GM18502 (cell line): Measurements from ENCODE around the gene COMMD10.
"Not testable (repeated sequence)": the region's sequence is repeated elsewhere in the genome, so short reads cannot be mapped to it uniquely, and the experiment has no call there.

Experiments
- ATAC-seq: cut with Tn5 transposase; IDR thresholded peaks from one replicate; pipeline ENCODE4 v1.9.1; 2021; ENCODE audit warnings: mild to moderate bottlenecking; ENCODE audit not compliant: unreplicated experiment, poor library complexity

Gene COMMD10

GRCh38 chr5:116084871-116085715 lies at the start of gene COMMD10:
COMMD10 (plus strand) TSS chr5:116085025.
- ATAC-seq: peak; percentile 90

DNA sequence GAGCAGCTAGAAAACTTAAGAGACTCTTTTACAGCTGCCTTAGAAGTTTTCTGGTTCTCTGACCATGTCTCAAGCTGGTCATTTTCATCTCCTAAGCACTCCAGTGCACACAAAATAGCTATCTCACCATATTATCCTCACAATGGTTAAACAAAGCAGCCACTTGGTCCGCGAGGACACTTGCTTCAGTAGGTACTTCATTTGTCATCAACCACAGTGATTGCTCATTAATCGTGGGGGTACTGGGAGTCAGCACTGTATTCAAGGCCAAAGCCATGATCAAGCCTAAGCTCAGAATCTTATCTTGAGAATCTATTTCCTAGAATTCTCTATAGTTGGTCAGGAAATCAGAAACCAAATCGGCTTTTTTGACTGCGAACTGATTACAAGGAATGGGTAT lies 49.7 kb upstream of the COMMD10 start:
- ATAC-seq: no peak

DNA sequence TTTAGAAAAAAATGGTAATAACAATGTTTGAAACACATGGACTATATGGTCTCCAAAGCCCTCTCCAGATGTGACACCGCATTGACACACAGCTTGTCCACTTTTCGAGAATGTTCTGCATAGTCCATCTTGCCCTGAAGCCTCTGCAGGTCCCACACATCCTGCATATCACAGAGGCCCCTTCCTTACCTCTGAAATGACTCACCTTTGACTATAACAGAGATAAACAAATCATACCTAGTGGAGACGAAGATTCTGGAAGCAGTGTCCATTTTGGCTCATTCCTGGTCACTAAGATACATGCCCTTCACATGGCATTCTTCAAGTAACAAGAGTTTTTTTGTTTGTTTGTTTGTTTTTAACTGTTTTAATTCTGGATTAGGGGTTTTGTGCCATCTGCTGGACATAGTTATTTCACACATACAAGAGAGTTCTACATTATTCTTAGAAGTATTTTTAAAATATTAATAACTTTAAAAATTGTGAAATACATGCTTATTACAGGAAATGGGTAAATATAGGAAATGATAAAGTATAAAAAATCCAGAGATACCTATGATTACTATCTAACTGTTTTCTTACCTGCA lies 47.5 kb upstream of the COMMD10 start:
- no peak for ATAC-seq

DNA sequence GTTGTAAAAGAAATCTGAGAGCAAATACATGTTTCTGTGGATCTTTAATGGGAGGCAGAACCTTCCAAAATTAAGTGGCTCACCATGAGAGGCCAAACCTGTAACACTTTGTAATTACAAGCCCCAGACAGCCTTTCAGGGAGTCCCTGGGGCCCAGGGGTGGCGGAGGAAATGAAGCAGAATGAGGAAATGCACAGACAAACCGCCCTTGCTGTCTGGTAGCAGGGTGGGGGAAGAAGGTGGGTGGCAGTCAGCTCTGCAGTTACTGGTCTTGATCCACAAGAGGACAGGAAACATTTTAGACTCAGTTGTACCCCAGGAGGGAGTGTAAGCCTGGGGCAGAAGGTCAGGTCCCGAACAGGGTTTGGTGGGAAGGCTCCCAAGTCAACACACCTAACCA lies 46.0 kb upstream of the COMMD10 start:
- peak; percentile 82 for ATAC-seq

- ATAC-seq: no peak
These were observed 42.5 kb upstream of the COMMD10 start for GRCh38 chr5:116042375-116042774.

DNA sequence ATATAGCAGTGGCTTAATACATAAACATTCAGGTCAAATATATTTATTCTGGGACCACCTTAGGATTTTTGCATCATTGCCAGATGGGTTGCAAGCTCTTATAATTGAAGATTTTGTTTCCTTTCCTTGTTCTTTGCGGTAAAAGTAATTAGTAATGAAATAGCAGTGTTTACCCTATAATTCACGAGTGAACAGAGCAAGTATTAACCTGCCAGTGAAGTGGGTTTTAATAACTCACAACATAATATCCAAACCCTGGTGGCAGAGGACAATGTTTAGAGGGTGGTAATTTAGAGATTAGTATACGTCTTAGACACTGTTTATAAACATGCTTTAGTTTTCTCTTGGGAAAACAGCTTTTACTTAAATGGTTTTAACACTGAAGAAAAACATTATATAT lies 40.8 kb upstream of the COMMD10 start:
- no peak for ATAC-seq

- no peak for ATAC-seq
These were observed 39.0 kb upstream of the COMMD10 start for GRCh38 chr5:116045821-116046220.

DNA sequence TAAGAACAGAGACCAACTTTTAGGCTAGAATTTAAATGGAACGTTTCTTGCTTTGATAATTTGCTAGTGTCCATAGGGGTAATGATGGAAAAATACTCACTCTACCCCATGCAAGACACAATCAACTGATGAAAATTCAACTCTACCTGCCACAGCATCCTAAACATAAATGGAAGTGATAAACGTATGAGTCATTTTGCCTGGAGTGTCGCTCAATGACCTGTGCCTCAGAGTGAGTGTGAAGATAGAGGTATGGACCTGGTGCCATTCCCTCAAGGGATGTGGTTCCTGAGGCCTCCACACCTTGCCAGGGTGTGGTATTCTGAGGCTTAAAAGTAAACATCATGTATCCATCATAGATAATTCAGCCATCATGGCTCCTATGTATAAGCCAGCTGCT lies 38.6 kb upstream of the COMMD10 start:
- no peak for ATAC-seq

DNA sequence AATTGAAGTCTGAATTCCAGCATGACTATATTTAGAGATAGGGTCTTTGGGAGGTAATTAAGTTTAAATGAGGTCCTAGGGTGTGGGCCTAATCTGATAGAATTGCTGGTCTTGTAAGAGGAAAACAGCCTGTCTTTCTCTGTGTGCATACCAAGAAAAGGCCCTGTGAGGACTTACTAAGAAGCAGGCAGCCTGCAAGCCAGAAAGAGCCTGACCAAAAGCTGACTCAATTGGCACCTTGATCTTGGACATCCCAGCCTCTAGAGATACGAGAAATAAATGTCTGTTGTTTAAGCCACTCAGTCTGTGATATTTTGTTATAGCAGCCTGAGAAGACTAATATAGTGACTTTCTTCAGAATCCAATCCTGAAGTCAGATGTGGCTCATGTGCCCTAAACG lies 38.0 kb upstream of the COMMD10 start:
- no peak for ATAC-seq

DNA sequence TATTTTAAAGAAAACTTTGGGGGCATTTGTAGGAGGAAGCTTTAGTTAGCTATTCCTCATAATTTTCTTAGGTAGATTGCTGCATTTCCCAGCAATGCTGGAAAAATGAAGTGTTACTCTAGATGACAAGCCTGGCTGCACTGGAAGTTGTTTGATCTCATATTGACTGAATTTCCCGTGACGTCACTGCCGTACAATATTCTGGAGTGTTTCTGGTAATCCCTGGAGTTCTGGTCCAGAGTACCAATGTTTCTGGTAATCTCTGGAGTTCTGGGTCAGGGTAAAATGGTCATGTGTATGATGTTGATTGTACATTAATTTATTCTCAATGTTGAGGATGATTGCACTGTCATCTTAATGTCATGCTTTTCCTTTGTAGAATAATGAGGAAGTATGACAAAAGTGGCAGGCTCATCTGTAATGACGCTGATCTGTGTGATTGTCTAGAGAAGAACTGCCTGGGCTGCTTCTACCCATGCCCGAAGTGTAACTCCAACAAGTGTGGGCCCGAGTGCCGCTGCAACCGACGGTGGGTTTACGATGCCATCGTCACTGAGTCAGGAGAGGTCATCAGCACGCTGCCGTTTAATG lies 26.4 kb upstream of the COMMD10 start:
- no peak for ATAC-seq

DNA sequence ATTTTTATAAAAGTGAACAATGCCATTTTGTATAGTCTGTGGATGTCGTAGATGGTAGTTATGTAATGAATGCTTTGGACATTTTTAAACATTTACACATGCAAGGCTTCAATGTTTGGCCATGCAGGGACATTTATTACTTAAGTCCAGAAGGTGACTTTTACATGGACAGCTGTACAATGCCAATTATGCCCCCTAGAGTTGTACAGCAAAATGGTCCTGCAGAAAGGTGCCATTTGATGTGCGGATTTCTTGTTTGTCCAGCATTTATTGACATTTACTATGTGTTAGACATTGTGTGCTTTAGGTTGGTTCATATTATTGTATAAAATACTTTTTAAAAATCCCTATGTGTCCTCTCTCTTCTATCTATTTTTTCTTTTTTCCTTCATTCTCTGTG lies 22.5 kb upstream of the COMMD10 start:
- ATAC-seq: no peak

DNA sequence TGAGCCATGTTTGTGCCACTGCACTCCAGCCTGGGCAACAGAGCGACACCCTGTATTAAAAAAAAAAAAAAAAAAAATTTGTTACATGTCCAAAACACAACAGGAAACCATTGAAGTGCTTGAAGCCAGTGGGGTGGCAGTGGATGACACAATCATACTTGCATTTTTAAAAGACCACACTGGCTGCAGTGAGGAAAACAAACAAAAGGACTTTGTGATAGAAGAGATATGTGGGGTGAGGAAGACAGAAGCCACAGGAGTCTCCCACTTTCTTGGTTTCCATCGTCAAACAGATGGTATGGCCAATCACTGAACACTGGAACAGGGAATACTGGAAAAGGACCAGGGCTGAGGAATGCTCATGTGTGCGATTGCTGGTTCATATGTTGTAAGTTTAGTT lies 20.9 kb upstream of the COMMD10 start:
- no peak for ATAC-seq

DNA sequence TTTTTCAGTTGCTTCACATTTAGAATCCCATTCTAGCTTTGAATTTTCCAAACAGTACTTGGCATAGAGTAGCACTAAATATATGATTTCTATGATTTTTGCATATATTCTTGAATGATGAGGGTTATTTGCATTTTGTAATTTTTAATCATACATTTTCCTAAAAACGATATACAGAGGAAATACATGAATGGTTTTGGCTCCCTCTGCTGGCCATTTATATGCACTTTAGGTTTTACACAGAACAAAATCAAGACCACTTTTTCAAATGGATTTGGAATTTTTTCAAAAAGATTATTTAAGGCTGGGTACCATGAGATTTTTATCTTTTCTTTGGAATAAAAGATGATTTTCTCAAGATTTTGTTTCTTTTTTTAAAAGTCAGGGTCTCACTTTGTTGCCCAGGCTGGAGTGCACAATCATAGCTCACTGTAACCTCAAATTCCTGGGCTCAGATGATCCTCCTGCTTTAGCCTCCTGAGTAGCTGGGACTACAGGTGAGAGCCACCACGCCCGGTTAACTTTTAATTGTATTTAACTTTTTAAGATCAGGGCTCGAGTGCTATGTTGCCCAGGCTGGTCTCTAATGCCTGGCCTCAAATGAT lies 16.7 kb upstream of the COMMD10 start:
- ATAC-seq: peak; percentile 58

DNA sequence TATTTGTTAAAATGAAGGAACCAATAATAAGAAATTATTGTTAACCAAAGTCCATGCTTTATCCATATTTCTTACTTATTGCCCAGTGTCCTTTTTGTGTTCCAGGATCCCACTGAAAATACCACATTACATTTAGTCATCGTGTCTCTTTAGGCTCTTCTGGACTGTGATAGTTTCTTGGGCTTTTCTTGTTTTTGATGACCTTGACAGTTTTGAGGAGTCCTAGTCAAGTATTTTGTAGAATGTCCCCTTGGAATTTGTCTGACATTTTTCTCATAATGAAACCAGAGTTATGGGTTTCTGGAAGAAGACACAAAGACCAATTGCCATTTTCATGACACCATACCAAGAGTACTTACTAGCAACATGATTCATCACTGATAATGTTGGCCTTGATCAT lies 13.6 kb upstream of the COMMD10 start:
- ATAC-seq: no peak

- no peak for ATAC-seq
These were observed 9.5 kb upstream of the COMMD10 start for GRCh38 chr5:116075191-116075831.

- ATAC-seq: peak; percentile 99
These were observed 8.3 kb upstream of the COMMD10 start for GRCh38 chr5:116076496-116076895.

DNA sequence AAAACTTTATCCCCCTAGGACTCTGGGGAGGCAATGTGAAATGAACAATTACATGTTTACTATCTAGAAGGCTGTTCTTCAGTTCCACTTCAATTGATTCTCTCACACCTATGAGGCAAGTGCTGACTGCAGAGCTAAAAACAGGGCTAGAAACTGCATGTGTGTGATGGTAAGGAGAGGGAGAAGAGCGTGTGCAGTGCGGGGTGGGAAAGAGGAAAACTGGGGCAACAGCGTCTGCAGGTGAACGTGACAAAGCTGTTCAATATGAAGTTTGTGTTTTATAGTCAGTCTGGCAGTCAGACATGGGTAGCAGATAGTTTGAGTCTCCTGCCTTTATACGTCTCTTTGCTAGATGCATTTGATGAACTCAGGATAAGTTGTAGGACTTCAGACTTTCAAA lies 6.6 kb upstream of the COMMD10 start:
- no peak for ATAC-seq

GRCh38 chr5:116084287-116084691 lies 536 bp upstream of the COMMD10 start:
- peak; percentile 50 for ATAC-seq

GRCh38 chr5:116086309-116086708 lies 1.5 kb downstream of the COMMD10 start:
- ATAC-seq: not testable (repeated sequence)

GRCh38 chr5:116088062-116088461 lies 3.2 kb downstream of the COMMD10 start:
- no peak for ATAC-seq

DNA sequence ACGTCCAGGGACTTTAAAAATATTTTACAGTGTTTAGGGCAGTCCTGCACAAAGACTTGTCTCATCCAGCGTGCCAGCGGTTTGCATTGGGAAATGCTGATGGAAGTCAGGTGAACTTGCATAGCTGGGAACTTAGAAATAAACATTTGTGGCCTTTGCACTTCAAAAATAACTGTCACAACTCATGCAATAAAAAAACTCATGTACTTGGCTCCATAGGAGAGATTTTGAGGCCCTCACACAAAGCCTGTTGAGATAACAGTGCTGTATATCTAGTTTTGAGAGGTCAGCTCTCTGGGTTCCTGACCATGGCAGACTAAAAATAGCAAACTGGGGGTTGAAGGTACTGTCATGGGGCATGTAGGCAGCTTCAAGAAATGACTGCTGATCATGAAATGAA lies 5.5 kb downstream of the COMMD10 start:
- no peak for ATAC-seq
